GM18861 (cell line): ENCODE data around the gene SREBF2.
"Not testable (repeated sequence)": the region's sequence is repeated elsewhere in the genome, so short reads cannot be mapped to it uniquely, and the experiment has no call there.

ENCODE experiments used
- ATAC-seq: cut with Tn5 transposase; IDR thresholded peaks from one replicate; pipeline ENCODE4 v1.9.1; 2021; ENCODE audit not compliant: unreplicated experiment

SREBF2 gene

DNA sequence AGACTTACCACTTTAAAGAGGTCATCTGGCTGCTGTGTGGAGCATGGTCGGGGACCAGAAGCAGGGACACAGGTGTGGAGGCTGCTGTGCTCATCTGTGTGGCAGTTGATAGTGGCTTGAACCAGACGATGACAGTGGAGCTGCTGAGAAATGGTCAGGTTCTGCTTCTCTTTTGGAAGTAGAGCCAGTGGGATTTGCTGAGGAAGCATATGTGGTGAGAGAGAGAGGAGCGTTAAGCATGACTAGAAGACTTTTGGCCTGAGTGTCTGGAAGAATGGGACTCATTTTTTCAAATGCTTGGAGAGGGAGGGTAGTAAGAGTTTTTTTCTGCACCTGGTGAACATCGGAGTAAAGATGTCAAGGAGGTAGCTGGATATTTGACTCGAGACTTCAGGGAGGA is 12.5 kb upstream of the SREBF2 start:
- no peak for ATAC-seq

DNA sequence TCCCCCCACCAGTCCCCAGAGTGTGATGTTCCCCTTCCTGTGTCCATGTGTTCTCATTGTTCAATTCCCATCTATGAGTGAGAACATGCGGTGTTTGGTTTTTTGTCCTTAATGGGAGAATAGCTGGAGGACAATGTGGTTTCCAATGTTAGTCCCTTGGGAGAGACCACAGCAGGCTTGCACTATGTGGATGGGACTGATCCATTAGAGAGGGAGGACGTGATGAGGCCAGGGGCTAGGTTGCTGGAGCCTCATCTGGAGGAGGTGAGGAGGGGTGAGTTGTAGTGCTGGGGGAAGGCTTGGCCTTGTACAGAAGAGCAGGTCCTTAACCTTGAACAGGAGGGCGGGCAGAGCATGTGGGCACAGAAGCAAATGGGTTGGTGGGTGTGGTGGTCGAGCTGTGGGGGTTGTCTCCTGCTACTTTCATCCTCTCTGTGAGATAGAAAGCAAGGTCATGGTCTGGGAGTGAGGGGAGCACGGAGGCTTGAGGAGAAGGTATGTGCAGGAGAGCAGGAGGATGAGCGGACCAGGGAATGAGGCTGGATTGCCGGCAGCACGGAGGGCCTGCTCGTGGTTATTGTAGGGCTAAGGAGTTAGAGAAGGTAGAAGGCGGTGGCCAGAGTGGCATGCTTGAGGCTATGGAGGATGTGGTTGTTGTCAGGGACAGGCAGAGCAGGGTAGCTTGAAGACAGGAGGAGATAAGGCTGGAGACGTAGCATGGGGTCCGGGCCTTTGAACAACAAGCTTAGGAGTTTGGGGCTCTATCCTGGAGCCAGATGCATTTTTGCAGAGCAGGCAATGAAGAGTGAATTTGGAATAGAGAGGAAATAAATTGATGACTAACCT is 11.2 kb upstream of the SREBF2 start:
- no peak for ATAC-seq

DNA sequence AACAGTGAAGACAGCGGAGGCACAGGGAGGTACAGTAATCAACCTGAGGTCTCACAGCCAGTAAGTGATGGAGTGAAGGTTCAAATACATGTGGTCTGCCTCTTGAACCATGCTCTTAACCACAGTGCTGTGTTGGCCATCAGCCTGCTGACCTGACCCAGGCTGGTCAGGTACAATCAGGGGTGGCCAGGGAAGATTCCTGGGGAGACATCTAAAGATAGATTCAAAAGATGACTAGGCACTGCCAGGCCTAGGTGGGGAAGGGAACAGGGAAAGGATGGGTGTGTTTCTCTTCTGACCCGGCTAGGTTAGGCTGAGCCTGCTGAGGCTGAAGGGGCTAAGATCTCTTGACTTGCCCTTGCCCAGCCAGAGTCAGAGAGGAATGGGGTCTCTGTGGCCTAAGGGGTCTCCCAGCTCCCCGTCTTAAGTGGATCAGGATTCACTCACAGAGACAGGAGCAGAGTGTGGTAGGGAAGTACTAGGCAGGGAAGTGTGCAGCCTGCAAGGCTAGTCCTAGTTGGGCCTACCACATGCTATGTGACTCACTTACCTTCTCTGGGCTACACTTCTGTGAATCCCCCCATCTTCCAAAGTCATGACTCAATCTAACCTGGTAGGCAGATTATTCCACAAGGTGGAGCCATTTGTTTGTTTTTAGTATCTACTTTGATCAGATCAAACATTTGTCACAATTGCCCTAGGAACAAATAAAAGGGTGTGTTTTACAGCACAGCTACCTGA is 10.4 kb upstream of the SREBF2 start:
- no peak for ATAC-seq

GRCh38 chr22:41823797-41824196 is 9.1 kb upstream of the SREBF2 start:
- no peak for ATAC-seq

DNA sequence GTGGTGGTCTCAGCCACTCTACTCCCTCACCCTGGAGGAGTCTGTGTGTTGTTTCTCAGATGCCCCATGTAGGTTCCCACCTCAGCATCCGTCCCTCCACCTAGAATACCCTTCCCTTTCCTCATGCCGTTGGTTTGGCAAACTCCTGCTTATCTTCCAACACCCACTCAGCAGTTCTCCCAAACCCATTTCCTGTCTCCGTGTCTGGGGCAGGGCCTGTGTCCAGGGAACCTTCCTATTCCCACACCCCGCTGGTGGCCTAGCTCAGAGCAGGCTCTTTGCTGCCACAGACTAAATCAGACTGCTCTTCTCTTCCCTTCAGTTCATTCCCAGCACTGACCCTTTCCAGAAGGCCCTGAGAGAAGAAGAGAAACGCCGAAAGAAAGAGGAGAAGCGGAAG is 7.5 kb upstream of the SREBF2 start:
- no peak for ATAC-seq

DNA sequence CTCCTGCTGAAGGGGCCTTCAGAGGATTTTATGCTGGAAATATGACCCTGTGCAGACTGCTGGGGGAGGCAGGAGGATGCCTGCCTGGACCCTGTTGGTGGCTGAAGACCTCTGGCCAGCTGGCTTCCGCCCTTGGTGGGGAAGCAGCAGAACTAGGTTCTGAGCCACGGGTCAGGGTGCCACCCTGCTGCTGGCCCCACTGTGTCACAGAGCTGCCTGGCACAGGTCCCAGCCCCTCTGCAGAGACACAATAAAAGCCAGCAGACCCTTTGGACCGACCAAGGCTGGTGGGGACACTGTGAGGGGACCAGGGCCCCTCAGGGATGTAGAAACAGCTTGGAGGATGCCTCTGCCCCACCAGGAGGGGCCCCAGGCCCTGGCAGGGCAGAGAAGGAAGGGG is 6.9 kb upstream of the SREBF2 start:
- ATAC-seq: no peak

DNA sequence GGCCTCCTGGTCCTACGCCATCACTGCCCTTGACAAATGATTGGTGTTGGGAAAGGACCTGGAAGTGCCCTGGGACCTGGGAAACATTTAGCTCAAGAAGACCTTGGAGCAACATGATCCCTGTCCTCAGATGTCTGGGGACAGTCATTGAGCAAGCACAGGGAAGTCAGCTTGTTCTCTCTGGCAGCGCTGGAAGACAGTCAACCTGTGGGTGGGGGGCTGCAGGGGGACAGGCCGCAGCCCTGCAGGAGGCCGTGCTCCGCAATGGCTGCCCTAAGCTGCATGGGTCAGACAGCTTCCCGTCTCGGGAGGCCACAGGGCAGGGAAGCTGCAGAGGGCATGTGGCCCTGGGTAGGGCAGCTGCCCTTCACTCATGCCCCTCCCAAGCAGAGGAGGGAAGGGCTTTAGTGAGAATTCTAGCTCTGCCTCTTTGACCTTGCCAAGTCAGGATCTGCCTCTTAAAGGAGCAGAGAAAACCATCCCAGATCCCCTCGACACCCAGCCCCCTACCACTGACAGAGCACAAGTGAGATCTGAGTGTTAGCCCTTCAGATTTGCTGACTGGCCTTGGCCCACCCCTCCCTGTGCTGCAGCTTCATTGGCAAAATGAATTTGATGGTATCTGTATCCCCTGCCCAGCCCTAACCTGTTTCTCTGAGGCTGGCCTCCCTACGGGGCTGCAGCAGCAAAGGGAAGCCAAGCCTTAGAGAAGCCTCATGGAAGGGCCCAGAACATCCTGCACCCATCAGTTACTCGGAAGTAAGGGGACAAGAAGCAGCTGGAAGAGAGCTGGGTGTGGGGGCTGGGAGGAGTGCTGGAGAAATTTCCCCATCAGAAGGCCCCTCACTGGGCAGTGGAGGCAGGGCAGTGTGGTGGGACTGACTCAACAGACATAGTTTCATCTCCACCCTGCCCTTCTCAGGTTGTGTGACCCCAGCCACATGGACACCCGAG is 6.2 kb upstream of the SREBF2 start:
- no peak for ATAC-seq

GRCh38 chr22:41827671-41828070 is 5.2 kb upstream of the SREBF2 start:
- ATAC-seq: no peak

GRCh38 chr22:41828516-41828915 is 4.4 kb upstream of the SREBF2 start:
- no peak for ATAC-seq

DNA sequence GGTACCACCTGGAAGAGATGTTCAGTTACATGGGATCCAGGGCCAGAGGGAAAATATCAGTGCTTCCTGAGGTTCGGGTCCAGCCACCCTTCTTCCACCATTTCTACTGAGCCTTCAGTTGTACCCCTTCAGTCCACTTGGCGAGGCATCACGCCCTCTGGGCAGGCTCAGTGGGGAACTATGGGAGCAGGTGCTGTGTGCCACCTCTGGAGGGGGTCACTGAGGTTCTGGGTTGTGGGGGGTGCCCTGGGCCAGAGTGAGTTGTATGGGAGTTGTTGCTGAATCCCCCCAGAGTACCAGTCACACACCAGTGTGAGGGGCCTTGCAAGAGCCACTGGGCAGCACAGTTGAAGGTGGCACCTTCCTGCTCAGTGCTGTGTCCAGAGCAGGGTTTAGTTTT is 2.7 kb upstream of the SREBF2 start:
- ATAC-seq: no peak

DNA sequence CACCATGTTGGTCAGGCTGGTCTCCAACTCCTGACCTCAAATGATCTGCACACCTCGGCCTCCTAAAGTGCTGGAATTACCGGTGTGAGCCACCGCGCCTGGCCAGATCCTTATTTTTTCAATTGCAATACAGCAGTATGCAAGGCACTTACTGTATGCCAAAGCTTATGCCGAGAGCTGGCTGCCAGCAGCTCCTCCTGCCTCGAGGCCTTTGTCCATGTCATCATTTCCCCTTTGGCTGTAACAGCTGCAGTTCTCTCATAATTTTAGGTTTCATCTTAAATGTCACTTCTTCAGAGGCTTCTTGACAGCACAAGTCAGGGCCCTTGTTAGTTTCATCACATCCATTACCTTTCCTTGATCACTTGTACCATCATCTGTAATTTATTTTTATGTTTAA is 1.5 kb upstream of the SREBF2 start:
- no peak for ATAC-seq

- ATAC-seq: peak; percentile 4
These were observed 915 bp upstream of the SREBF2 start for GRCh38 chr22:41831828-41832552.

- ATAC-seq: peak; percentile 7
These were observed 582 bp downstream of the SREBF2 start for GRCh38 chr22:41833369-41834004.

DNA sequence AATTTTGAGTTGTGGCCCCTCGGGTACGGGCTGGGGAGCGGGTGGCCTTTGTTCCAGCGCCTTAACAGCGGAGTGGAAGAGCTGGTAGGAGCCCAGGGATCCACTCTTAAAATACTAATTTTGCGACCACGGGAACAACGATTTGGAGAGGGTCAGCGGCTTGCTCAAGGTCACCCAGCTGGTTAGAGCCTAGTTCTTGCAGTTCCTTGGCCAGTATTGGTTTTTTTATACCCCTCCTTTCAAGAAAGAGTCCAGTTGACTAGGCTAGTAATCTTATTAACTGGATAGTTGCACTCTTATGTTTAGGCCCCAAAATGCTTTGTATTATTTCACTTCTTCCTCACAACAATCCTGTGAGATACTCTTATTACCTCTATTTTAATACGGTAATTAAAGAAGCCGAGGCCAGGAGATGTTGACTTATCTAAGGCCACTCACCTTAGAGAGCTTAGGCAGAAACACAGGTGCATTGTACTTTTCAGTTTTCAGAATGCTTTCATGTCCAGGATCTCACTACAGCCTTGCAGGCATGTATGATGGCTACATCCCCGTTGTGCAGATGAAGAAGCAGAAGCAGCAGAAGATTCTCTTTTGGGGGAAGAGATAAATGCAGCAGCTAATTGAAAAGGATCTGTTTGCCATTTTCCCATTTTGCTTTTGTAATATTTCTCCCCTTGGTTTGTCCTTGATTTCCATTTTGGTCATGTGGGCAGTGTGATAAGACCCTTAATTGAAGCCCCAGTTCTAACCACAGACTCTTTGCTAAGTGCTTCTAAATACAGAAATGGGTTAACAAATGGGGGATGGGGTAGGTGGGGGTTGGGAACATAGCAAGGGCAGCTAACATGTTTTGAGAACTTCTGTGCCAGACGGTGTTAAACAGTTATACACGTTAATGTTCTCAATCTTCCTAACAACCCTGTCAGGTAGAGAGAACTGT is 1.4 kb downstream of the SREBF2 start:
- ATAC-seq: no peak

- not testable (repeated sequence) for ATAC-seq
These were observed 2.6 kb downstream of the SREBF2 start for GRCh38 chr22:41835462-41835861.

DNA sequence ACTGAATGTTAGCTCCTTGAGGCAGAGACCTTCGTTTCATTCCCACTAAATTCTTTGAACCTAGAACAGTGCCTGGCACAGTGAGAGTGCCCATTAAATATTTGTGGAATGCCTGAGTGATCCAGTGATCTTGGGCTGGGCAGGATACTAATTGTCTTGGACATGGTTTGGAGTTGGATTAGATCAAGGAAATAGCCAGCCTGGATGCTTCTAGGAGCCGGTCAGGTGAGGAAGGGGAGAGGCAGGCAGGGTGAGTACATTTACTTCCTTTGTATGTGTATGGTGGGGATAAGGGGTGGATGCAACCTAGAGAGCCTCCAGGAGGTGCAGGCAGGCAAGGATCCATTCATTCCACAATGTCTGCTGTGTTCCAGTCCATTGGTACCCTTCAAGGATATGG is 3.6 kb downstream of the SREBF2 start:
- no peak for ATAC-seq

GRCh38 chr22:41838842-41839618 is 6.1 kb downstream of the SREBF2 start:
- ATAC-seq: no peak

DNA sequence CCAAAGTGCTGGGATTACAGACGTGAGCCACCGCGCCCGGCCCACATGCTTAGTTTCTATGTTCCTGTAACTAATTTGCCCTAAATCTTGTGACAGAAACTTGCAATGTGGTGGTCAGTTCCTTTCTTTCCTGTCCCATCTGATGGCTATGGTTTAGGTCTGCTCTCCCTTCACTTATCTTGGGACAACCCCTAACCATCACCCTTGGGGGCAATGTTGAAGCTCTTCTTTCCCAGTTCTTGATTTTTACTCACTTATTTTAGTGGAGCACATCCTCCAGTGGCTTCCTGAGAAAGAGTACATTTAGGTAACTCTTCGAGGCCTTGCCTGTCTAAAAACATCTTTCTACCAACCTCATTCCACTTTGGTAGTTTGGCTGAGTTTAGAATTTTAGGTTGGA is 7.3 kb downstream of the SREBF2 start:
- no peak for ATAC-seq
